Brain pericyte (primary cell): ENCODE data around the gene BNC2.
"Not testable (repeated sequence)": the region's sequence is repeated elsewhere in the genome, so short reads cannot be mapped to it uniquely, and the experiment has no call there.

Experiments used
- DNase-seq: peaks from one replicate; pipeline ENCODE4 v3.0.0-alpha.2; 2012; ENCODE audit warnings: low read depth, low spot score

Gene BNC2

DNA sequence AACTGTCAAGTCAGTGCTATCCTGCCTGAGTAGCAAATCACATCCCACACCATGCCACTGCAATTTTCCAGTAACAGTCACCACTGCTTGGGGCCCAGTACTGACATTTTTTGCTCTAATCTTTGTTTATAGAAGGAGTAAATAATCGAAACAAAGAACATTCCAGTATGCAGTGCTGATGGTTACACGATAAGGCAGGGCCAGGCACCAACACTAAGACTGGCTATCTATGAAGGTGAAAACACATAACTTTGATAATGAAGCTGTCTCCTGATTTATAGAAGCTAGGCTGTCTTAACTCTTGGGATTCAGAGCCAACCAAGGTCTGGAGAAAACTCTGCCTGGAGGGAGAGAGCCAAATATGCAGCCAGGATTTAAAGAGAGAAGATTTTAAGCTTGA, 365.3 kb downstream of the BNC2 start:
- DNase-seq = no peak

DNA sequence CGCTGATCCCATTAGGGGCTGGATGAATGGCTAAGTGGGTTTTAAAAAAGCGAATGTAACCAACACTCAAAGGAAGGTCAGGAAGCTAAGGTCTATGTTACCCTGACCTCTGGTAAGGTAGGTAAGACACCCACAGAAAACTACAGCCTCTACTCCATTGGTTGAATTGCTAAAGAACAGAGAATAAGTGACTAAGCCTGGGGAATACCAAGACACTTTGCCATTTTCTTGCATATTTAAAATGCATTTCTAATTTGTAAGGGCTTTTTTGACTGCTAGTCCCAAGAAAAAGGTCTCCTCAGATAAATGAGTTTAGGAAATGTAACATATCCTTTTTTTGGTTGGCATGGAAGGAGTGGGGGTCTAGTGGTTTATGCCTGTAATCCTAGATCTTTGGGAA, 368.7 kb downstream of the BNC2 start:
- no peak for DNase-seq

DNA sequence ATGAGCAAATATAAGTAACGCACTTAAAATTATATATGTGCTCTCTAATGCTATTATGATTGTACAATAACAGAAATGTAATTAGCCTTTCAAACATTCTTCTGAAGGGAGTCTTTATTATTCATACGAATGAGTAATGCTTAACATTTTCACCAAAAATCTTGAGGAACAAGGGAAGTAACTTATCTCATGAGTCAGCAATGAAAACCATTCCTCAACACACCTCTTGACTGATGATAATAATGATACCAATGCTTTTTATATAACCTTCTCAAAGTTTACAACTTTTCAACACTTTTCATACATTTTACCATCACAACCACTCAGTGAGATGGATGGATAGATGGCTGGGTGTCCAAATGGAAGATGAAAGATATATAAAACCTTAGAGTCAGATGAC, 369.3 kb downstream of the BNC2 start:
- no peak for DNase-seq

DNA sequence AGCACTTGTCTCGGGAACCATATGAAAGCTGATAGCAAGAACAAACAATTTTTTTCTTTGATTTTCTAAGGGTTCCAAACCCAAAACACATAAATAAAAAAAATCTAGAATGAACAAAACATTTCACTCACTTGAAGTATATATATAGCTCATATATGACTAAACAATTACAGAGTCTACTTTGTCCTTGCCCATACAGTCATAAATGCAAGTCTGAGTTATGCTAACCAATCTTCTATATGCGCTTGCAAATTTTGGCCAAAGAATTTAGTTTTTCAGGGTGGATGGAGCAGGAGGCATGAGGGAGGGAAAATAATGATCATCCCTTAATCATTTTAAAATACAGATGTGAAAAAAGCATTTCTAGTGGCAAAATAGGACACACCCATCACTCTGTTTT, 370.1 kb downstream of the BNC2 start:
- DNase-seq = no peak

DNA sequence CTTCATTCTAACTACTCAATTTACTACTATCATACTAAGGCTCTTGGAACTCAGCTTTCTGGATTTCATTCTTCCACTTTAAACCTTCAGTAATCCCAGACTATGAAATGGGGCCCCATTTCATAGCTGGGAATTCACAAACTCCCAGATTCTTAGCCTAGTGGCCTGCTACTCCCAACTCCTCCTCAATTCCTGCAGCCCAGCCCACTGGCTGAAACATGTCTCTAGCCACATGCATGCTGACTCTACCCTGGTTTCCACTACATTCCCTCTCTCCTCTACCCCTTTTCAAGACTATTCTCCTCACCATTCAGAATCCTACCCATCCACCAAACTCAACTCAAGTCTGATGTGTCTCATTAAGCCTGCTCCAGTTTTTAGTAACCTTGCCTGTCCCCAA, 370.6 kb downstream of the BNC2 start:
- no peak for DNase-seq

DNA sequence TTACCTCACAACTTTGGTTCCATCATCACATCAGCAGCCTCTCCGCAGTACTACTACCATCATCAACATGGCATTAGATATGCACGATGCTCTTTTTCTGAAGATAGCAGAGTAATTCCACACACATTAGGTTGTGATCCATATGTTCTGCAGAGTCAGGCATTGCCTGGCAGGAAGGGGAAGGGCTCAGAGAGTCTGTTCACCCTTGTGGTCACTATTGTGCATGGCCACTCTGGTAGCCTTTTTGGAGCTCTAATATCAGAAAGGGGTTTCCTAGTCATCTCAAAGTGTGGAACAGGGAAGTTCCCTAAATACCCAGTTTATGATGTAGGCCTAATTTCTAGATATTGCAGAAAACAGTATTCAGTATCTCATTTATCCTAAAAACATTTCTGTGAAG, 373.6 kb downstream of the BNC2 start:
- DNase-seq = no peak

DNA sequence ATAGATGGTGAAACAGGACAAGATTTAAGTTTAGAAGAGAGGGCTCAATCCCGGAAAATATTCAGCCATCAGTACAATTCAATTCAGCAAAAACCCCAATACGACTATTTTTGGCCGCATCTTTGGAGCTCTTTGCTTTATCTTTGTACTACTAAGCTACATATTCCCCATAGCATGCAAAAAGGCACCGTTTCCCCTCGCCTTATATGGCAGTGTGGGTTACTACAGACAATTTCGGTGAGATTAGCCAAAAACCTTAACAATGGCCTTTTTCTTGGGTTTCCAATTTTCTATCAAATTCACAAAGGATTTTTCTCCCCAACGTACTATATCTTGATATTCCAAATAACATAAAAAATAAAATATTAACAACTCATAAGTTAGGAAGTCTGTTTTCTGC, 382.6 kb downstream of the BNC2 start:
- no peak for DNase-seq

DNA sequence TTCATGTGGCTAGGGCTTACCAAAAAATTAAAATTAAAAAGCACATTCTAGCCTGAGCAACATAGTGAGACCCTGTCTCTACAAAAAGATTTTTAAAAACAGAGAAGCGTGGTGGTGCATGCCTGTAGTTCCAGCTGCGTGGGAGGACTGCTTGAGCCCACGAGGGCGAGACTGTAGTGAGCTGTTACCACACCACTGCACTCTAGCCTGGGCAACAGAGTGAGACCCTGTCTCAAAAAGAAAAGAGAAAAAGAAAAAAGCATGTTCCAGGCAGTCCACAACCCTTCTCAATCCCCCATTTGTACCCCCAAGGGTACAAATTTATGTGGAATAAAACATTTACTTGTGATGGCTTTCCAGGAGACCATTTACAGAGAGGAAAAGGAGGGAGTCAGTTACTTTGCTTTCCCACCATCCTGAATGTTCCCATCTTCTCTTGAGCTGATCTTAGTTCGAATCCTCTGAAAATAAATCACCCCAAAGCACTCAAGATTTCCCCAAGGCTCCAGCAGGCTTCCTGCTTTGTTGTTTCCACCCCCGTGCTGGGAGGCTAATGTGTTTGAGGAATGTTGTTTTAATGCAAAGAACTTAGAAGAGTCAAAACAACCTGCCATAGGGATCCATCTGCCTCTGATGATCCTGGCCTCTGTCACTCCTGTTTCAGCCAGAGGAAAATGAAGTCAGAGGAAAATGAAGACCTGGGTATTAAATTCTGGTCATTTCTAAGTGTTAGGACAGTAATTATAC, 384.7 kb downstream of the BNC2 start:
- DNase-seq = no peak

DNA sequence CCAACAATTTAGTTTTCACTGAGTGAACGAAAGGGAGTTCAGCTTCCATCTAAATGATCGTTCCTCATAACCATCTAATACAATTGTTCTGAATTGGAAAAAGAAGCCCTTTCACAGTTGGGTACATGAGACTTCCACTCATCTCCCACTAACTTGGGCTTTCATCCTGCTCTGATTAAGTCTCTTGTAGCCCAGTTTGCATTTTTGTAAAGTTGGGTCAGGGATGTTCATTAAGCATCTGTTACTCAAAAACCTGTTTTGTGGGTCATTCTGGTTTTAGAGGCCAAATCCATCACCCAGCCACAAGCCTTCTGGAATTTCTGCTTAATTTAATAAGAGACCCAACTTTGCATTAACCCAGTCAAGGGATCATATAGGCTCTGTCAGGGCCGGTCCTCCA, 385.3 kb downstream of the BNC2 start:
- no peak for DNase-seq

DNA sequence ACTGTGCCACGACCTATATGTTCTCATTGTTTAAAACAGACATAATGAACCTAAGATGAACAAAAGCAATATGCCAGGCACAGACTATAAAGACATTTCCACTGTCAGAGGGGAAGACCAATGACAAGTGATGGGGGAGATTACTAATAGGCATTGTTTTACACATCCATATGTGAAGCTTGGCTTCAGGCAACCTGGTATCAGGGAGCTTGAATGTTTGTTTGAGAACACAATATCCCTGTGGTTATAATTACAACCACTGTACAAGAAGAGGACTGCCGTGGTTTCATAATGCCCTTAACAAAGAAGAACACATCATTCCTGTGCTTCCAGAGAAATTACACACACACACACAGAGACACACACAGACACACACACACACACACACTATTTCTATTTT, 385.7 kb downstream of the BNC2 start:
- no peak for DNase-seq

DNA sequence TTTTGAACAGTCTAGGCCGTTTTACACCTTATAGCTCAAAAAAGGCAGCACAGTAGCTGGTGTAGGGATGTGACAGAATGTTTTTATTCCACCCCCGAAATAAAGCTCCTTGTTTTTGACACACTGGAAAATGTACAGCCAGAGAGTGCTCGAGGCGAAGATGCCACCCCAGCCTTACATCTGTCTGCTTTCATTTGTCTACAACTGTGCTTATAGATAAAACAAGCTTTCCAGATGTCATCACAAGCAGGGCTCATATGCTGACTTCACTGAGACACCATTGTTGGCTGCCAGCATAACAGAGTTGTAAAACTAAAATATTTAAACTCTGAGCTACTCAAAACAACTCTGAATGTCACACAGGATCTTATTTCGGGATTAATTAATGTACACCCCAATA, 386.3 kb downstream of the BNC2 start:
- DNase-seq = no peak

DNA sequence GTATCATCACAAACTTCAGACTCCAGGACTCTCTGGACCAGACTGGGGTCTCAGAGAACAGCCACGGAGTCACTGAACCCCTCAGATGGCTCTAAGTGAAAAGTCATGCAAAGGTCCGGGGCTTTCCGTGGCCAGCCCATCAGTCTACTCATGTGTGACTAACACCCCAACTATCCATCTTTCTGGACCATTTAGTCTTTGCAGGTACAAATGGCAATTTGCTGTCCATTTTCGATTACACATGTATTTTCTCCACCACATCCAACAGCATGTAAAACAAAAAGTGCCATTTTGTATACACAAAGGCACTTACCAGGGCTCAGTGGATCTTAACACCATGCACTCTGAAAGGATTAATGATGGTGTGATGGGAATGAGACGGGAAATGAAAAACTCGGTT, 387.7 kb downstream of the BNC2 start:
- no peak for DNase-seq

DNA sequence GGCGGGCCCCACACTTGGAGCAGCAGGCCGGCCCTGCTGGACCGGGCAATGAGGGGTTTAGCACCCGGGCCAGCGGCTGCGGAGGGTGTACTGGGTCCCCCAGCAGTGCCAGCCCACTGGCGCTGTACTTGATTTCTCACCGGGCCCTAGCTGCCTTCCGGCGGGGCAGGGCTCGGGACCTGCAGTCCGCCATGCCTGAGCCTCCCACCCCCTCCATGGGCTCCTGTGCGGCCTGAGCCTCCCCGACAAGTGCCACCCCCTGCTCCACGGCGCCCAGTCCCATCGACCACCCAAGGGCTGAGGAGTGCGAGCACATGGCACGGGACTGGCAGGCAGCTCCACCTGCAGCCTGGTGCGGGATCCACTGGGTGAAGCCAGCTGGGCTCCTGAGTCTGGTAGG, 389.9 kb downstream of the BNC2 start:
- not testable (repeated sequence) for DNase-seq

DNA sequence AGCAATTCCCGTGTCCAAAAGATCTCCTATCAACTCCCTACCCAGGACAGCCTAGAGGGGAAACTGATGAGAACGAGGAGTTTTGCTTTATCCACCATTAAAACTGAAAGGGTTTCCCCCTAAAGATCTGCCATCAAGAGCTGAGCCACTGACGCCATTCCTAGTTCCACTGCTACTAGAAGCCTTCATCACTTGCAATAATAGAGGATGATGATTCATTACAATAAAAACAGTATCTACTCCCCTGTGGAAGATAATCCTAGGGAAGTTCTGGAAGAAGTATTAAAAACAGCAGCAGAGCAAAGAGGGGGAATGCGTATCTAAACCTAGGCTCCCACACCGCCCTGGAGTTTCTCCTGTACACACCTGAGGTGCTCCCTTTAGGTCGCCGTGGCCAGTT, 394.5 kb downstream of the BNC2 start:
- no peak for DNase-seq

DNA sequence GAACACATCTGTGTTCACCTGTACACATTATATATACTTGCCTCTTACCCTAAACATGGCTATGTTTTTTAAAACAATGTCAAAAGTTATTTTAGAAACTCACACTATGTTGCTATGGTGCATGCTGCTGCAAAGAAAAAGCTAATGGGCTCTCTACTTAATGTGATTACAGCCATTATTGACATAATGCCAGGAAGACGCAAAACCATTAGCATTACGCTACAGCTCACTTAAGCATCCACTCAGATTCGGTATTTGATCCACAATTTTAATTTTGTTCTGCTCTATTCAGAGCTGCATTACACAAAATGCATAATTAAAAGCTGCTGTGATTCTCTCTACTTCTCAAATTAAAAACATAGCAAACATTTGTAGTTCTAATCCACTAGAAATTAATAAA, 395.2 kb downstream of the BNC2 start:
- no peak for DNase-seq

DNA sequence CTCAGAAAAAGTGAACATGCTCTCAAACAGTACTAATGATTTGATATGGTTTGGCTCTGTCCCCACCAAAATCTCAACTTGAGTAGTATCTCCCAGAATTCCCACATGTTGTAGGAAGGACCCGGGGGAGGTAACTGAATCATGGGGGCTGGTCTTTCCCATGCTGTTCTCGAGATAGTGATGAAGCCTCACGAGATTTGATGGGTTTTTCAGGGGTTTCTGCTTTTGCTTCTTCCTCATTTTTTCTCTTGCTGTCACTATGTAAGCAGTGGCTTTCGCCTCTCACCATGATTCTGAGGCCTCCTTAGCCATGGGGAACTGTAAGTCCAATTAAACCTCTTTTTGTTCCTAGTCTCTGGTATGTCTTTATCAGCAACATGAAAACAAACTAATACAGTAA, 401.3 kb downstream of the BNC2 start:
- DNase-seq = no peak

DNA sequence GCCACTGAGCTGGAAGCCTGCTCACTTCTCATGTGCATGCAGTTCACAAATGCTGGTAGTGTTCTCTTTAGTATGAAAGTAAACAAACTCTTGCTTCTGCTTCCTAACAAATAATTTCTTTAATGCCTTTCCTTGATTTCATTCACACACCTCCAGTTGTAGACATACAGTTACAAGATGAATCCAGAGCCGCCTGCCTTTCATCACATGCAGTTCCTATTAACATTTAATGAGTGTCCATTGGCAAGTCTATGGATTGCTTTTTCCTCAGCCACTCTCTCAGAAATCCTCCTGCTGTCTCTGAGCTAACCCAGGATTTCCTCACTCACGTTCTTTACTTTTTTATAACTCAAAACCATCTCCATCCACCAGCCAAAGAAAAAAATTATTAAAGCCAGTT, 408.6 kb downstream of the BNC2 start:
- DNase-seq = no peak

DNA sequence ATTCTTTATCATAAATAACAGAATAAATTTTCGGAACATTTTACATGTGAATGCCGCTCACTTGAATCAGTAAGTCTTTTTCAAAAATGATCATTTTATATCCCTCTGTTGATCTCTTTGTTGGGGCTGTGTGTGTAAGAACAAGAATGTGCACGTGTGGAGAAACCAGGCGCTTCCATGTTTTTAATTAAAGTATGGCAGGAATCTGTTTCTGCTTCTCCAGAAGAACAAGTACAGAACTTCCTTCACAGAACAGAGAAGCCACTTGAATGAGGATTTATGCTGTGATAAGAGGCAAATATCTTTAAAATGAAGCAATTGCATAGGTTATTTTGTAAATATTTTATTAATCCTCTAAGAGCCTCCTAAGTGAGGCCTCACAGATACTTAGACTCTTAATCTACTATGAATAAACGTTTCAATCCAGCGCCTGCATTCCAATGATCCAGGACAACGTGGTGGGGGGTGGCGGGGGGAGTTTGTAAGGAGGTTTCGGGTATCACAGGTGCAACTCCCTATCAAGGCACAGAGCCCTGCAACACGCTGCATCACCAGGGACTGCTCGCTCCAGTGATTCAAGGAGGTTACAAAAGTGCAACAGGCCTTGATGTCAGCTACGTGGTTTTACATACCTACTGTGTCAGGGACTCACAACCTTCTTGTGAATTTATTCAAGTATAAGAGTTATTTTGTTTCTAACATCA, 409.2 kb downstream of the BNC2 start:
- no peak for DNase-seq

DNA sequence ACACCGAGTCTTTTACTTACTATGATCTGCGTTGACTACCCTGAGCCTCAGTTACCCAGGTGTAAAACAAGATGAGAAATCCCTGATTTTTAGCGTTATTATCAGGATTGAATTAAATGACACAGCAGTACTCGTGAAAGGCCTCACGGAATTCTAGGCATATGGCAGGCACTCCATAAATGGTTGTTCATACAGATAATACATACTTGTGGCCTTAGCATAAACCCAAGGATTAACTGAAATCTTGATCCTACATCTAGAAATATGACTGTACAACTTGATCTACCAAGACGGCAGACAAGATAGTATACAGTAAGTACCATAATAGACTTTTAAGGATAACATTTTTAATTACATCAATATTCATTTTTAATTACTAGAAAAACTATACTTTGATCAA, 409.8 kb downstream of the BNC2 start:
- DNase-seq = no peak

DNA sequence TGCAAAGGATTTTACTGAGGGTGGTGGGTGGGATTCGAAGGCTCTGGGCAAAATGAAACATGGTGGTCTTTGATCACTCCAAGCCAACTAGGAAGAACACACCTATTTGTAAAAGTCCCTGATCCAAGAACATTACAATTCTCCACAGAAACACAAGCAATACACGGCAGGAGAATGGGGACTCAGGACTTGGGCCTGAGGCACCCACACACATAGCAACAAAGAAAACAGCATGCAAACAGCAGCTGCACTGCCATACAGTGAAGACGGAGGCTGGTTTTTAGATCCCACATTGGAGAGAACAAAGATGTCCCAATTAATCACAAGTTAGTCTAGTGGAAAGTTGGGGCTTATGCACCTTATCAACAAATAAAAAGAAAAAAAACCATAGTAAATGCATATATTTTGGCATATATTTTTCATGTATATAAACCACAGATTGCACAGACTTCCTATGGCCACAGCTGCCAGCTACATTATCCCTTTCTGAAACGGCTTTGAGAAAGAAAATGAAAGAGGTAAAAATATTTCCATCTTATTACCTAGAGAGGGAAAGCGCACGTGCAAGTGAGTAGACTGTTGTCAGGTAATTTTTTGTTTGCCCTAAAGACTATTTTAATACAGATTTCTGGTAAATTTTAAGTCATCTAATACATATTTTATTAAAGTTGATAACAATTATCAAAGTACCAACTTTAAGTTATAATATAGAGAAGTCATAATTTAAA, 410.9 kb downstream of the BNC2 start:
- DNase-seq = no peak

DNA sequence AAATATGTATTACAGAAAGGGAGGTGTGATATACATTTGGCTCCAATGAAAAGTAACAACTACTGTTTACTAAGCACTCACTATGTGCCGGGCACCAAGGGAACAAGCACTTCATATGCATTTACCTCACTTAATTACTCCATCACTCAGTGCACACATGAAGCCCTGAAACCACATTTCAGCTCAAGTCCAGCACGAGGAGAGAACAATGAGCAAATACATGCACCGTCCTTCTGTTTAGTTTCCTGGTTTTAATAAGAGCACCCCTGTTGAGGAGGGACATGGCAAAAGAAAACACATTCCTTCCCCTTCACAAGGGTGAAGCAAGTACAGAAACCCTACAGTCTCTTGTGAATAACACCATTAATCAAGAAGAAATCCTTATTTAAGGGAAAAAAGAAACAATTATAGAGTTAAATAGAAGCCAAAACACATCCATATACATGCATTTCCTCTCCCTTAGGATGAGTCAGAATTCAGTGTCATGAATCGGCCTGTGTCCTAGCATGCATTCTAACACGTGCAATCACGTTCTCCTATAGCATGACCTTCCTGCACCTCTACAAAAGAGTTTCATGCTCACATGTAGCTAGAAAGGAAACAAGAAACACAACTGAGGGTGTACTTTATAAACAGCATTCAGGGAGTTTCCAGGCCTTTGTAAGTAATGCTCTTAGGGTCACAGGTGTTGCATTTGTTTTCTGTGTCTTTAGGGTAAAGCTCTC, 411.6 kb downstream of the BNC2 start:
- peak; percentile 47 for DNase-seq

DNA sequence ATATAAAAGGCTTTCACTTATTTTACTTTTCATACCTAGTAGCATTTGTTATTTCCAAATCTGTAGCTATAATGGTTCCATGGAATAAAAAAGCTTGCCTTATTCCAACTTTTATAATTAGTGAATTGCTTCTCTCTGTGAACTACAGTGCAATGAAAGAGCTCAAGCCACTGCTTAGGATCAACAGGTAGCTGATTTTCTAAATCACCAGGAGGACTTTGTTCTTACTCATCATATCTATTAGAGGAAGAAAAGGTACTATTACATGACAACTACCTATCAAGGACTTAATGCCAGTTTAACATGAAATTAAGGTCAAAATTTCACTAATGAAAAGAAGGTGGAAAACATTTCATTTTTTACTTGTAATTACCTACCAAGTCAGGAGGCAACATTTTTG, 414.6 kb downstream of the BNC2 start:
- no peak for DNase-seq
